ENCODE results near the gene NOX5. TPM values are rescaled to one million over a fixed set of nuclear protein-coding genes. Genes with fewer than 3 reads are reported as not detected.

Gene NOX5, protein sequence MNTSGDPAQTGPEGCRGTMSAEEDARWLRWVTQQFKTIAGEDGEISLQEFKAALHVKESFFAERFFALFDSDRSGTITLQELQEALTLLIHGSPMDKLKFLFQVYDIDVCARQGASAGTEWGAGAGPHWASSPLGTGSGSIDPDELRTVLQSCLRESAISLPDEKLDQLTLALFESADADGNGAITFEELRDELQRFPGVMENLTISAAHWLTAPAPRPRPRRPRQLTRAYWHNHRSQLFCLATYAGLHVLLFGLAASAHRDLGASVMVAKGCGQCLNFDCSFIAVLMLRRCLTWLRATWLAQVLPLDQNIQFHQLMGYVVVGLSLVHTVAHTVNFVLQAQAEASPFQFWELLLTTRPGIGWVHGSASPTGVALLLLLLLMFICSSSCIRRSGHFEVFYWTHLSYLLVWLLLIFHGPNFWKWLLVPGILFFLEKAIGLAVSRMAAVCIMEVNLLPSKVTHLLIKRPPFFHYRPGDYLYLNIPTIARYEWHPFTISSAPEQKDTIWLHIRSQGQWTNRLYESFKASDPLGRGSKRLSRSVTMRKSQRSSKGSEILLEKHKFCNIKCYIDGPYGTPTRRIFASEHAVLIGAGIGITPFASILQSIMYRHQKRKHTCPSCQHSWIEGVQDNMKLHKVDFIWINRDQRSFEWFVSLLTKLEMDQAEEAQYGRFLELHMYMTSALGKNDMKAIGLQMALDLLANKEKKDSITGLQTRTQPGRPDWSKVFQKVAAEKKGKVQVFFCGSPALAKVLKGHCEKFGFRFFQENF
- total RNA-seq, result 0.74 TPM

DNA sequence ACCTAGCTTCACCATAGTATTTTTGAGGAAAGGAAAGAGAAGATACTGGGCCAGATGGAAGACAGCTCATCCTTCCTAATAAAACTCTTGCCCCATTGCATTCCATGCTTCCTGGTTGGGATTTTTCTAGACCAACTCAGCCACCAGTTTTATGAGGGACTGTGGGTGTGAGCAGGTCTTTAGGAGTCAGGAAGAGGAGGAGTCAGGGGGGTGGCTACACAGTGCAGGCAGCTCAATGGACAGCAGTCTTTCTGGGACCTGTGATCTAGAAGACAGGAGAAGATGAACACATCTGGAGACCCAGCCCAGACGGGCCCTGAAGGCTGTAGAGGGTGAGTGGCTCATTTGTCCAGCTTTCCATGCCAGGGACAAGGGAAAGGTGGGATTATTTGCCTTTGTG is at the start of gene NOX5:
NOX5 (plus strand) TSS at position 242 of the 400 bp plus-strand sequence; CDS start at position 283, 41 bp downstream.
- H3K27ac ChIP-seq, result no peak within 1 kb of the TSS
- no peak for DNase-seq (ENCODE audit: extremely low spot score in 2 of 2)
- no peaks in the 10 kb centered on the region for H3K36me3 ChIP-seq
- no peaks in the 10 kb centered on the region for H3K27me3 ChIP-seq
- no peak within 1 kb of the TSS for H3K4me3 ChIP-seq
- intact Hi-C loops (cut with DNase I), result no loop called here
- no peaks in the 10 kb centered on the region for H3K4me1 ChIP-seq
- H3K9me3 ChIP-seq, result no peaks in the 10 kb centered on the region
- no peak for TF ChIP-seq POLR2A (IDR thresholded peaks at IDR 0.05)
- no peak for TF ChIP-seq POLR2AphosphoS5 (IDR thresholded peaks at IDR 0.05; ENCODE audit: insufficient read depth in 1 of 2, low read depth in 1 of 2)
- TF ChIP-seq, protein P1, sequence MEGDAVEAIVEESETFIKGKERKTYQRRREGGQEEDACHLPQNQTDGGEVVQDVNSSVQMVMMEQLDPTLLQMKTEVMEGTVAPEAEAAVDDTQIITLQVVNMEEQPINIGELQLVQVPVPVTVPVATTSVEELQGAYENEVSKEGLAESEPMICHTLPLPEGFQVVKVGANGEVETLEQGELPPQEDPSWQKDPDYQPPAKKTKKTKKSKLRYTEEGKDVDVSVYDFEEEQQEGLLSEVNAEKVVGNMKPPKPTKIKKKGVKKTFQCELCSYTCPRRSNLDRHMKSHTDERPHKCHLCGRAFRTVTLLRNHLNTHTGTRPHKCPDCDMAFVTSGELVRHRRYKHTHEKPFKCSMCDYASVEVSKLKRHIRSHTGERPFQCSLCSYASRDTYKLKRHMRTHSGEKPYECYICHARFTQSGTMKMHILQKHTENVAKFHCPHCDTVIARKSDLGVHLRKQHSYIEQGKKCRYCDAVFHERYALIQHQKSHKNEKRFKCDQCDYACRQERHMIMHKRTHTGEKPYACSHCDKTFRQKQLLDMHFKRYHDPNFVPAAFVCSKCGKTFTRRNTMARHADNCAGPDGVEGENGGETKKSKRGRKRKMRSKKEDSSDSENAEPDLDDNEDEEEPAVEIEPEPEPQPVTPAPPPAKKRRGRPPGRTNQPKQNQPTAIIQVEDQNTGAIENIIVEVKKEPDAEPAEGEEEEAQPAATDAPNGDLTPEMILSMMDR (IDR thresholded peaks at IDR 0.05), result no peak

DNA sequence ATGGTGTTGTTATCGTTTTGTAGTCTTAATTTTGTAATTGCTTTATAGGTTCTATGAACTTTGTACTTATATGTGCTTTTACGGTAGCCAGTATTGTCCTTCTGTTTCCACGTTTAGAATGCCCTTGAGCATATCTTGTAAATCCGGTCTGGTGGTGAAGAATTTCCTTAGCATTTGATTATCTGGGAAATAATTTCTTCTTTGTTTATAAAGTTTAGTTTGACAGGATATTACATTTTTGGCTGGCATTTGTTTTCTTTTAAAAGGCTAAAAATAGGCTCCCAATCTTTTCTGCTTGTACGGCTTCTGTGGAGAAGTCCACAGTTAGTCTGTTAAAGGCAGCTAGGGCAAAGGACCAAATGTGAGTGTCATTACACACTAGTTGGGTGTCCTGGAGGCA is 47.5 kb upstream of the NOX5 start:
- Histone ChIP-seq H3K9me3 (no peaks in the 10 kb centered on the region), H3K4me1 (no peaks in the 10 kb centered on the region), H3K4me3 (no peak overlapping the region), H3K27me3 (no peaks in the 10 kb centered on the region), H3K36me3 (no peaks in the 10 kb centered on the region), H3K27ac (no peak overlapping the region)
- intact Hi-C loops (cut with DNase I), result no loop called here
- TF ChIP-seq POLR2AphosphoS5 (IDR thresholded peaks at IDR 0.05; ENCODE audit: insufficient read depth in 1 of 2, low read depth in 1 of 2), result no peak
- TF ChIP-seq, protein P1 (IDR thresholded peaks at IDR 0.05), result no peak
- TF ChIP-seq POLR2A (IDR thresholded peaks at IDR 0.05), result no peak
- no peak for DNase-seq (ENCODE audit: extremely low spot score in 2 of 2)

DNA sequence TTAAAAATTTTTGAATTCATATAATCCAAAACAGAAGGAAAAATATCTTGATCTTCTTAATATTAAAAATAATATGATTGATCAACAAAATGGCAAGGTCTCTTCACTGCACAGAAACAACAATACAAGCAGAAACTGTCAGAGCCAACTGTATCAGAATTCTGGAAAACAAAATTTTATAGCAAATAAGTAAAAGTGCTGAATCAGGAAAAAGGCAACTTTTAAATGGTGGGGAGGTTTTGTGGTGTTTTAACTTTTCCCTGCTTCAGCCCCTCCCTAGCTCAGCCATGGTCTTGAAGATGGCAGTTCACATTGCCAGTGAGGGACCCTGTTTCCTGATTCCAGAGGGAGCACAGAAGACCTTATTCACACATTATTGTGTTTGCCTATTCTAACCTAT is 46.5 kb upstream of the NOX5 start:
- no peak for DNase-seq (ENCODE audit: extremely low spot score in 2 of 2)
- Histone ChIP-seq H3K36me3 (no peaks in the 10 kb centered on the region), H3K4me1 (no peaks in the 10 kb centered on the region), H3K27me3 (no peaks in the 10 kb centered on the region), H3K27ac (no peak overlapping the region), H3K4me3 (no peak overlapping the region), H3K9me3 (no peaks in the 10 kb centered on the region)
- intact Hi-C loops (cut with DNase I), result no loop called here
- no peak for TF ChIP-seq POLR2AphosphoS5 (IDR thresholded peaks at IDR 0.05; ENCODE audit: insufficient read depth in 1 of 2, low read depth in 1 of 2)
- no peak for TF ChIP-seq POLR2A (IDR thresholded peaks at IDR 0.05)
- TF ChIP-seq, protein P1 (IDR thresholded peaks at IDR 0.05), result no peak

DNA sequence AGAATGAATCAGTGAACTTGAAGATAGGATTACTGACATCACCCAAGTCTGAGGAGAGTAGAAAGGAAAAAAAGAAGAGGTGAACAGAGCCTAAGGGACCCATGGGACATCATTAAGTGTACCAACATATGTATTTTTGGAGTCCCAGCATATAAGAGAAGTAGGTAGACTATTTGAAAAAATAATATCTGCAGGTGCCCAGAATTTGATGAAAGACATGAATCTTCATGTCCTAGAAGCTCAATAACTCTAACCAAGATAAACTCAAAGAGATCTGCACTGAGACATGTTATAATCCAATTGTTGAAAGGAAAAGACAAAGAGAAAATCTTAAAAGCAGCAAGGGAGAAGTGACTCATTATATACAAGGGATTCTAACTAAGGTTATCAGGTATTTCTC is 45.2 kb upstream of the NOX5 start:
- Histone ChIP-seq H3K4me1 (no peaks in the 10 kb centered on the region), H3K27me3 (no peaks in the 10 kb centered on the region), H3K36me3 (no peaks in the 10 kb centered on the region), H3K27ac (no peak overlapping the region), H3K9me3 (no peaks in the 10 kb centered on the region), H3K4me3 (no peak overlapping the region)
- intact Hi-C loops (cut with DNase I), result no loop called here
- no peak for TF ChIP-seq POLR2AphosphoS5 (IDR thresholded peaks at IDR 0.05; ENCODE audit: insufficient read depth in 1 of 2, low read depth in 1 of 2)
- TF ChIP-seq, protein P1 (IDR thresholded peaks at IDR 0.05), result no peak
- TF ChIP-seq POLR2A (IDR thresholded peaks at IDR 0.05), result no peak
- DNase-seq (ENCODE audit: extremely low spot score in 2 of 2), result no peak

Data from vagina (tissue), 2 donors.